ENCODE data around the gene BDKRB1. TPM values are rescaled to one million over a fixed set of nuclear protein-coding genes. Genes with fewer than 3 reads are reported as not detected.

BDKRB1 gene
- total RNA-seq, 1 experiment from 2014 or later = not detected

DNA sequence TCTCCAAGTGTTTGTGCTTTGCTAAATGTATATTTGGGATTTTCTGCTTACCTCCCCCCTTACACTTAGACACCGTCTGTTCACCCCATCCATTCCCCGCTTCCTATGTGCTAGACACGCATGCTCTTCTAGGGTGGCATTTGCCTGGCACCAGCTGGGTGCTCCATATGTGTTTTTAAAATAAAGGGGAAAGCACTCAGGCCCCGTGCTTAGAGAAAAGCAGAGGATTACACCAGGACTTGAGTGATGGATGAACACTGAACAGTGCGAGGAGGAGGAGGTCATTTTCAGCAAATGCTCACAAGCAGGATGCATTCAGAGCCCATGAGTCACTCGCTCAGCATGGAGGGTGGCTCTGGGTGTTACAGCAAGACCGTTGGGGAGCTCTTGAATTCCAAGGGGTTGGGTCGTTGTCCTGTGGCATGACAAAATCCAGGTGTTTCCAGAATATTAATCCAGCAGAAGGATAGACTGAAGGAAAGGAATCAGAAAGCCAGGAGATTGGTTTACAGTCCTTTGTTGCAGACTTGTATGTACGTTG, 2.9 kb upstream of the BDKRB1 start:
- no peak overlapping the region for H3K9ac ChIP-seq (ENCODE audit: extremely low read depth, insufficient read length, low read length)
- no peaks in the 10 kb centered on the region for H3K27me3 ChIP-seq (ENCODE audit: insufficient read depth, low read length)
- no peaks in the 10 kb centered on the region for H4K20me1 ChIP-seq (ENCODE audit: control insufficient read depth, insufficient read depth, insufficient read length)
- H3K27me3 Mint-ChIP-seq (ENCODE audit: low read depth) = peaks cover 11% of the 10 kb centered on the region
- no peak overlapping the region for H2BK12ac ChIP-seq (ENCODE audit: insufficient read length, low read depth, low read length)
- no peak overlapping the region for H2AFZ ChIP-seq (ENCODE audit: low read length)
- no peak overlapping the region for H2BK120ac ChIP-seq (ENCODE audit: low read depth, low read length, poor library complexity, severe bottlenecking)
- H3K79me2 ChIP-seq (ENCODE audit: insufficient read depth, low read length) = no peaks in the 10 kb centered on the region
- no peaks in the 10 kb centered on the region; a peak in 1 of 7 replicates for H3K36me3 Mint-ChIP-seq (ENCODE audit: insufficient read depth in 1 of 3, low read depth in 3 of 3)
- no peak overlapping the region for H2BK5ac ChIP-seq (ENCODE audit: insufficient read length, low read length)
- H3K4me1 Mint-ChIP-seq = peaks cover 19 to 22% of the 10 kb centered on the region in 2 experiments
- H3K18ac ChIP-seq (ENCODE audit: insufficient read length, low read depth, low read length) = no peak overlapping the region
- H3K4me1 ChIP-seq (ENCODE audit: insufficient read depth, low read length) = peaks cover 3% of the 10 kb centered on the region; the same call in 1 of the 2 replicates
- no peak overlapping the region for H3K27ac ChIP-seq (ENCODE audit: insufficient read length, low read depth, low read length)
- H3K79me1 ChIP-seq (ENCODE audit: insufficient read depth, low read depth, low read length, poor library complexity, severe bottlenecking) = no peaks in the 10 kb centered on the region
- no peak overlapping the region for H3K27ac Mint-ChIP-seq
- no peak overlapping the region for H3K14ac ChIP-seq (ENCODE audit: insufficient read depth, low read length)
- no CpG with 5 or more reads among the region's 9 CpGs for WGBS (ENCODE audit: extremely low coverage, insufficient read length, low lambda C conversion rate)
- DNase-seq = peak; percentile 46
- H2BK15ac ChIP-seq (ENCODE audit: low read depth, low read length) = no peak overlapping the region
- no peaks in the 10 kb centered on the region; a peak in 1 of 5 replicates for H3K9me3 Mint-ChIP-seq
- H3K4me3 Mint-ChIP-seq = no peak overlapping the region
- no peaks in the 10 kb centered on the region for H3K9me3 ChIP-seq (ENCODE audit: control insufficient read depth, low read depth, low read length)
- TF ChIP-seq, protein P1, sequence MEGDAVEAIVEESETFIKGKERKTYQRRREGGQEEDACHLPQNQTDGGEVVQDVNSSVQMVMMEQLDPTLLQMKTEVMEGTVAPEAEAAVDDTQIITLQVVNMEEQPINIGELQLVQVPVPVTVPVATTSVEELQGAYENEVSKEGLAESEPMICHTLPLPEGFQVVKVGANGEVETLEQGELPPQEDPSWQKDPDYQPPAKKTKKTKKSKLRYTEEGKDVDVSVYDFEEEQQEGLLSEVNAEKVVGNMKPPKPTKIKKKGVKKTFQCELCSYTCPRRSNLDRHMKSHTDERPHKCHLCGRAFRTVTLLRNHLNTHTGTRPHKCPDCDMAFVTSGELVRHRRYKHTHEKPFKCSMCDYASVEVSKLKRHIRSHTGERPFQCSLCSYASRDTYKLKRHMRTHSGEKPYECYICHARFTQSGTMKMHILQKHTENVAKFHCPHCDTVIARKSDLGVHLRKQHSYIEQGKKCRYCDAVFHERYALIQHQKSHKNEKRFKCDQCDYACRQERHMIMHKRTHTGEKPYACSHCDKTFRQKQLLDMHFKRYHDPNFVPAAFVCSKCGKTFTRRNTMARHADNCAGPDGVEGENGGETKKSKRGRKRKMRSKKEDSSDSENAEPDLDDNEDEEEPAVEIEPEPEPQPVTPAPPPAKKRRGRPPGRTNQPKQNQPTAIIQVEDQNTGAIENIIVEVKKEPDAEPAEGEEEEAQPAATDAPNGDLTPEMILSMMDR (conservative IDR thresholded peaks at IDR 0.05) = no peak
- H4K5ac ChIP-seq (ENCODE audit: insufficient read length, low read depth, low read length) = no peak overlapping the region
- no peak overlapping the region for H3T11ph ChIP-seq (ENCODE audit: low read length)
- no peak overlapping the region for H4K8ac ChIP-seq (replicated peaks; ENCODE audit: insufficient read length, low read depth, low read length)
- H3K23me2 ChIP-seq (ENCODE audit: insufficient read length, low read depth, low read length, poor library complexity, severe bottlenecking) = no peaks in the 10 kb centered on the region
- no peak overlapping the region for H3K4ac ChIP-seq (ENCODE audit: low read depth, low read length)
- no peak overlapping the region for H4K91ac ChIP-seq (ENCODE audit: insufficient read length, low read depth, low read length)
- H2BK20ac ChIP-seq (ENCODE audit: low read depth, low read length, poor library complexity, severe bottlenecking) = no peak overlapping the region
- no peak overlapping the region for H3K56ac ChIP-seq (ENCODE audit: insufficient read length, low read depth, low read length)
- H3K4me2 ChIP-seq (ENCODE audit: insufficient read depth, insufficient read length, low read length) = no peak overlapping the region
- H2AK5ac ChIP-seq (ENCODE audit: insufficient read length, low read length) = no peak overlapping the region
- H3K23ac ChIP-seq (ENCODE audit: insufficient read length, low read depth, low read length) = no peak overlapping the region

Measured in H9 (cell line).